Peyer's patch (tissue), 4 donors: ENCODE measurements around the gene THRA.

ENCODE experiments used
- POLR2A ChIP-seq, 2 donors: fragments of 450-650 bp; IDR thresholded peaks; one replicate each; pipeline ENCODE4 v1.5.1; 2017; ENCODE audit warnings: antibody characterized with exemption in 2 of 2, mild to moderate bottlenecking in 2 of 2, moderate library complexity in 2 of 2
- TF ChIP-seq, protein P1 (sequence below), 6 experiments: fragments of 450-650 bp in 4 of 6; fragments of 200-600 bp in 2 of 6; sonication (generic) in 1 of 6; IDR thresholded peaks; one replicate each; pipeline ENCODE4 v1.5.1; 2017 to 2019; ENCODE audit warnings: antibody characterized with exemption in 6 of 6, mild to moderate bottlenecking in 3 of 6, moderate library complexity in 1 of 6

DNA sequence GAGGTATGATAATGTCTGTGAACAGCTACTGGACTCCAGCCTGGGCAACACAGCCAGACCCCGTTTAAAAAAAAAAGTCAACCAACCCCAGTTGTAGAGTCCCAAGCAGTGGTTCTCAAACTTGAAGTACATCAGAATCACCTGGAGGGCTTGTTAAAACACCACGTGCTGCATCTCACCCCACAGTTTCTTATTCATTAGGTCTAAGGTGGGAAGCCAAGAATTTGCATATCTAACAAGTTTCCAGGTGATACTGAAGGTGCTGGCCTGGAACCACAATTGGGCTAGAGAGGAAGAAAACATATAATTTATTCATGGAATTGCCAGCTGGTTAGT lies 52.3 kb downstream of the THRA start:
- no peak for TF ChIP-seq POLR2A (IDR thresholded peaks at IDR 0.05)
- TF ChIP-seq, protein P1, sequence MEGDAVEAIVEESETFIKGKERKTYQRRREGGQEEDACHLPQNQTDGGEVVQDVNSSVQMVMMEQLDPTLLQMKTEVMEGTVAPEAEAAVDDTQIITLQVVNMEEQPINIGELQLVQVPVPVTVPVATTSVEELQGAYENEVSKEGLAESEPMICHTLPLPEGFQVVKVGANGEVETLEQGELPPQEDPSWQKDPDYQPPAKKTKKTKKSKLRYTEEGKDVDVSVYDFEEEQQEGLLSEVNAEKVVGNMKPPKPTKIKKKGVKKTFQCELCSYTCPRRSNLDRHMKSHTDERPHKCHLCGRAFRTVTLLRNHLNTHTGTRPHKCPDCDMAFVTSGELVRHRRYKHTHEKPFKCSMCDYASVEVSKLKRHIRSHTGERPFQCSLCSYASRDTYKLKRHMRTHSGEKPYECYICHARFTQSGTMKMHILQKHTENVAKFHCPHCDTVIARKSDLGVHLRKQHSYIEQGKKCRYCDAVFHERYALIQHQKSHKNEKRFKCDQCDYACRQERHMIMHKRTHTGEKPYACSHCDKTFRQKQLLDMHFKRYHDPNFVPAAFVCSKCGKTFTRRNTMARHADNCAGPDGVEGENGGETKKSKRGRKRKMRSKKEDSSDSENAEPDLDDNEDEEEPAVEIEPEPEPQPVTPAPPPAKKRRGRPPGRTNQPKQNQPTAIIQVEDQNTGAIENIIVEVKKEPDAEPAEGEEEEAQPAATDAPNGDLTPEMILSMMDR (IDR thresholded peaks at IDR 0.05) = no peak
